GM21526 (cell line): ENCODE data around the gene FBXW11.
"Not testable (repeated sequence)": the region's sequence is repeated elsewhere in the genome, so short reads cannot be mapped to it uniquely, and the experiment has no call there.

ENCODE experiments used
- ATAC-seq: cut with Tn5 transposase; IDR thresholded peaks from one replicate; pipeline ENCODE4 v1.9.1; 2021; ENCODE audit warnings: moderate library complexity; ENCODE audit not compliant: unreplicated experiment, low FRiP score

The FBXW11 gene

DNA sequence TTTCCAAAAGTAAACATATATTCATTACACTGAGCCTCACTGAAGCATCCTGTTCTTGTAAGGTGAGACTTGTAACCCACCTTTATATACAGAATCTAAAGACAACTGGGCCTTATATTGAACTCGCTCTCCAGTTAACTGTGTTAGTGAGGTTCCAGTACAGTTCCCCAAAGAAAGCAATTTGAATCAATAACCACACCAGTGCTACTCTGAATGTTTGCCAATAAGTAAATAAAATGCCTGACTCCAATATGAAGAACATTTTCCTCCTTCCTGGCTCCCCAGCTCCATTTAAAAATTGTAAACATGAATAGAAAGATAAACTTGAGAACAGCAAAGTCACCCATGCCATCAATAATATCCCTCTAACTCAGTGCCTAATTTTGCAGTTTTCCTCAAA, 50.1 kb downstream of the FBXW11 start:
- no peak for ATAC-seq

DNA sequence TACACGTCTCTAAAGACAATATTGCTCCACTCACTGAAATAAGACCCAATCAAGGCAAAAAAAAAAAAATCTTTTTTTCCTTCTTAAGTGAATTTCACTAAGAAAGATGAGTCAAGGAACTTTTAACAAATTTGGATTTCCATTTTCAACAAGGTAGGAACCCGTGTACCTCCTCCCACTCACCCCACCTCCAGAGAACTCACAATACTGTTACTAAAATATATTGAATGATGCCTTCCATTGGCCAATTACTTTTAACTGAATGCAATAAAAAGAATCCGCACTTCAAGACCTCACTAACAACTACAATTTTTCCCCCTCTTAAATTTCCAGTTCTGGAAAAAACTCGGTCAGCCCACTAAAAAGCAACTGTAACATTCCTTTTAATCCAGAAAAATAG, 50.7 kb downstream of the FBXW11 start:
- no peak for ATAC-seq

DNA sequence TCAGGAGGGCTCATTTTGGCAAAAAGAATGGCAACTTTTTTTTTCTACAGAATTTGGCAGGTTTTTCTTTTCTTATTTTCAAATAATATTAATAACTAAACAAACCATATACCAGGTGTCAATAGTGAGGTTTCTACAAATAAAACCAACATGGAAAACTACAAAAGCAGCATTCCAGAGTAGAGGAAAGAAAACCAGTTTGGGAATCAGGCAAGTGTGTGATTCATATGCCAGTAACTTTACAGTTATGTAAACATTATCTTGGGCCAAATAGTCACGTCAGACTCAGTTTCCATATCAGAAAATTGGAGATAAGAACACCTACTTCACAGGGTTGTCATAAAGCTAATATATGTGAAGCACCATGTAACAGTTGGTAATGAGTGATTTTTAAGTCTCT, 51.7 kb downstream of the FBXW11 start:
- ATAC-seq: no peak

DNA sequence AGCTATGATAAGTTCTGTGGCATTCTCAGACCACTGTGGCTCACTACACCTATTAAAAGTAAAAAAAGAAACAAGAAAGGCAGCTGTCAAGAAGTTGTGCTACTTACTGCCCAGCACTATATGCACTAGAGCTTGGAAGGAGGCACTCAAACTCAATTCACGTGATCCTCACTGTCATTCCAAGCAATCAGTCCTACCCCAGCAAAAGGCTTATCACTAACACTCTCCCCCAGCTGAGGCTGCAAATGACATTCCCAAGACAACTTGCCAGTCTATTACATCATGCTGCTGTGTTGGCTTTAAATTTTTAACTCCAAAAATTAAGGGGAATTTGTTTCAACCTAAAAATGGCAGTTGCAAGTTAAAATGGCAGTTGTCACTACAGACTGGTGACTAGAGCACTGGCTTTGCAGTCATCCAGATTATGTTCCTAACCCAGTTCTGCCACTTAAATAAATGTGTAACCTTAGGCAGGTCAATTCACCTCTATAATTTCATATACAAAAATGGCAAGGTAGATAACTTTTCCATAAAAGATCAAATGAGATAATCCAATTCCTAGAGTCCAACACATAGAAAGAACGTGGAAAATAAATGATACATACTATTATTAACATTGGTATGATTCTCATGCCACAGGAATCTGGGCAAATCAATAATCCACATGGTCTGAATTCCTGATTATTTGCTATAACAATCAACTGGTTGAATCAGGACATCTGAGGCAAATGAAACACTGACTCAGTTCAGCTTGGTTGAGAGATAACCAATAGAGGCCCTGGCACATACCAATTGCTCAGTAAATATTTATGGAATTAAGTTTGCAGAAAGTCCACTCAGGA, 52.4 kb downstream of the FBXW11 start:
- no peak for ATAC-seq

DNA sequence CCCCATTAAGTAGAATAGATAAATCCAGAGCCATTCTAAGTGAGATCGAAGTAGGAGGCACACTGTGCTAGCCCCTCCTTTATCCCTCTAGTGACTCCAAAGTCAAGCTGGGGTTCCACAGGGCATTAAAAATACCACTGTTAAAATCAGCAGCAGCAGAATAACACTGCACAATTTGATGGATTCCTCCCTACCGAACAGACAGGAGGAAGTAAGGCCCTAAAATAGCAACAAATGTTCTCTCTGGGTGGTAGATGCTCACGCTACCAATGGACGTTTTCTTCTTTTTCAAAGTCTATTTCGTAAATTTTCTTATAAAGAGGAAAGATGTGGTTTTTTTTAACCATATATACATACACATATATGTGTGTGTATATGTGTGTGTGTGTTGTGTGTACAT, 54.4 kb downstream of the FBXW11 start:
- ATAC-seq: no peak

DNA sequence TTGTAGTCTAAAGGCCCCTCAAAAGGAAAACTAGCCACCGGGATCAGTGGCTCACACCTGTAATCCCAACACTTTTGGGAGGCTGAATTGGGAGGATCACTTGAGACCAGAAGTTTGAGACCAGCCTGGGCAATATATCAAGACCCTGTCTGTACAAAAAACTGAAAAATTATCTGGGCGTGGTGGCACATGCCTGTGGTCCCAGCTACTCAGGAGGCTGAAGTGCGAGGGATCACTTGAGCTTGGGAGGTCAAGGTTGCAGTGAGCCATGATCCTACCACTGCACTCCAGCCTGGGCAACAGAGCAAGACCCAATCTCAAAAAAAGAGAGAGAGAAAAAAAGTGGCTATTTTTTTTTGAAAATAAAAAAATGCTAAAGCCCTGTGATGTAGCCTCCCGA, 55.2 kb downstream of the FBXW11 start:
- no peak for ATAC-seq

DNA sequence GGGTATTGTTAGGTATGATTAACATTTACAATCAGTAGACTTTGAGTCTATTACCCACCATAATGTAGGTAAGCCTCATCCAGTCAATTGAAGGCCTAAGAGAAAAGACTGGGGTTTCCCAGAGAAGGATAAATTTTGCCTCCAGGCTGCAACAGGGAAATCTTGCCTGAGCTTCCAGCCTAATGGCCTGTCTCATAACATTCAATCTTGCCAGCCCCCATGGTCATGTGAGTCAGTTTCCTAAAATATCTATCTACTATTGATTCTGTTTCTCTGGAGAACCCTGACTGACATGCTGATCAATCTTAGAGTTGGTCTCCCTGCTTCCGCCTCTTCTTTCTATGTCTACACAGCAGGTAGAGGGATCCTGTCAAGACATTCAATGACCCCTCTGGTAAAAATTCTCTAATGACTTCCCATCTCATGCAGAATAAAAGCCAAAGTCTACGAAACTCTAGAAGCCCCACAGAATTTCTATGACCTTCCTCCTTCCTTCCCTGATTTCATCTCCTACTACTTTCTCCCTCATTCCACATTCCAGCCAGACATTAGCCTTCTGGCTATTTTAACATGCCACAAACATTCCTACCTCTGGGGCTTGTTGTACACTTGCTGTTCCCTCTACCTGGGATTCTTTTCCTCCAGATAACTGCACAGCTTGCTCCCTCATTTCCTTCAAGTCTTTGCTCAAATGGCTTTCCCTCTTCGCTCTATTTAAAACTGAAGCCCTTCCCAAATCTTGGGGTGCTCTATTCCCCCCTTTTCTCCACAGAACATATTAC, 60.2 kb downstream of the FBXW11 start:
- no peak for ATAC-seq

DNA sequence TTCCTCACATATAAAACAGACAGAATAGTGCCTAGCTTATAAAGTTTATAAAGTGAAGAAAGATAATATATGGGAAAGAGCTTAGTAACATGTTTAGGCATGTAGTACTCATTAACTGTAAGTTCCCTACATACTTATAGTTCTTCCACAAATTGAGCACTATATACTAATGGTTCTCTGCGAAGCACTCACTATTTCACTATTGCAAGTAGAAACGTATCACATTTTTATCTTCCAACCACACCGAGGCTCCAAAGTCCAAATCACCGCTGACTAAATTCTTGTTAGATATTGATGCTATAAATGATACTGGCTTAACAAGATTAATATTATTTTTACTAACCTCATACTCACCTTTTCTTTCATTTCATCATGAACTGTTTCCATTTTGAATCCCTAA, 61.0 kb downstream of the FBXW11 start:
- ATAC-seq: no peak

DNA sequence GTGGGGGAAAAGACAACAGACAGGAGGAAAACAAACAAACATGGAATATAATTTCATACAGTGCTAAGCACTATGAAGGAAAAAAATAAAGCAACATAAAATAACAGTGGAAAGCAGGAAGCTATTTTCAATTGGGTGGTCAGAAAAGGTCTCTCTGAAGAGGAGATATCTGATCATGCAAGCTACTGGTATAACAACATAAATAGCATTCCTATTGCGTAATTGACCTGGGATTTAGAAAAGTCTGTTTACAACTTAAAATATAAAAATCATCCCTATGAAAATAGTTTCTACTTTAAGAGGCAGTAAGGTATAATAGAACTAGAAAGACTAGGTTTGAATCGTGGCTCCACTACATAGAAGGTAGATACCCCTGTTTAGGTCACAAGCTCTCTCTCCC, 61.4 kb downstream of the FBXW11 start:
- ATAC-seq: no peak

DNA sequence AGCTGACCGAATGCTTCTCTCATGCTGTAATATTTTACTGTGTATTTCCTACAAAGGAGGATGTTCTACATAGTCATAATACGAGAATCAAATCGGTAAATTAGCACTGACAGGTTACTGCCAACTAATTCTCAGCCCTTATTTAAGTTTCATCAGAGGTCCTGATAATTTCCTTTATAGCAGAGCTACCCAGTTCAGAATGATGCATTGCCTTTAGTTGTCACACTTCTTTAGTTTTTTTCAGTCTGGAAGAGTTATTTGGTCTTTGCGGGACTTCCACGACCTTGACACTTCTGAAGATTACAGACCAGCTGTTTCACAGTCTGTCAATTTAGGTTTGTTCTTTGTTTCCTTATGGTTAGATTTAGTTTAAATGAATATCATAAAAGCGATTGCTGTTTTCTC, 64.3 kb downstream of the FBXW11 start:
- ATAC-seq: not testable (repeated sequence)

DNA sequence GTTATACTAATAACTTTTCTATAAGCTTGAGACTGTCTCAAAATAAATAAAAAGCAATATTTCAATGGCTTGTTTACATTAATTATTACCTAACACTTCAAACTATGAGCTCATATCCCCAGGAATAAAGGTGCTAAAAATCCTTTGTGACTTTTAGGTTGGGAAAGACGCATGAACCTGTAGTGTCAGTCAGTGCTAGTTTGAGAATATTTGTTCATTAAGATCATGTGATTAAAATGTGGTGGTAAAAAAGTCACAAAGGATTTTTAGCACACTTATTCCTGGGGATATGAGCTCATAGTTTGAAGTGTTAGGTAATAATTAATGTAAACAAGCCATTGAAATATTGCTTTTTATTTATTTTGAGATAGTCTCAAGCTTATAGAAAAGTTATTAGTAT, 64.8 kb downstream of the FBXW11 start:
- not testable (repeated sequence) for ATAC-seq

DNA sequence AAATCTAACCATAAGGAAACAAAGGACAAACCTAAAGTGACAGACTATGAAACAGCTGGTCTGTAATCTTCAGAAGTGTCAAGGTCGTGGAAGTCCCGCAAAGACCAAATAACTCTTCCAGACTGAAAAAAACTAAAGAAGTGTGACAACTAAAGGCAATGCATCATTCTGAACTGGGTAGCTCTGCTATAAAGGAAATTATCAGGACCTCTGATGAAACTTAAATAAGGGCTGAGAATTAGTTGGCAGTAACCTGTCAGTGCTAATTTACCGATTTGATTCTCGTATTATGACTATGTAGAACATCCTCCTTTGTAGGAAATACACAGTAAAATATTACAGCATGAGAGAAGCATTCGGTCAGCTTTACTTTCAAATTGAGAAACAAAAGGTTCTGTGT, 65.2 kb downstream of the FBXW11 start:
- ATAC-seq: not testable (repeated sequence)

DNA sequence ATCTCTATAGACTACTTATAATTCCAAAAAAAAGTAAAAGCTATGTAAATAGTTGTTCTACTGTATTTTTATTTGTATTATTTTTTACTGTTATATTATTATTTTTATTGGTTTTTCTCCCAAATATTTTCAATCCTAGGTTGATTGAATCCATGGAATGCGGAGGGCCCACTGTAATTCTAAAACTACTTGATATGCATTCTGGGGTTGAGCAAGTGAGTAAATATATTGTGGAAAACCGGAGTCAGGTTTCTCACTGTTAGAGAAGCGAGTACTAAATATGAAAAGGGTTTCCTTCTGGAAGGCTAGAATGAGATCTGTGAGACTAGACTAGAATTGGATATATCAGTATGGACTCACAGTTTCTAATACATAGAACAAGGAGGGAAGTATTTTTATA, 66.5 kb downstream of the FBXW11 start:
- no peak for ATAC-seq

DNA sequence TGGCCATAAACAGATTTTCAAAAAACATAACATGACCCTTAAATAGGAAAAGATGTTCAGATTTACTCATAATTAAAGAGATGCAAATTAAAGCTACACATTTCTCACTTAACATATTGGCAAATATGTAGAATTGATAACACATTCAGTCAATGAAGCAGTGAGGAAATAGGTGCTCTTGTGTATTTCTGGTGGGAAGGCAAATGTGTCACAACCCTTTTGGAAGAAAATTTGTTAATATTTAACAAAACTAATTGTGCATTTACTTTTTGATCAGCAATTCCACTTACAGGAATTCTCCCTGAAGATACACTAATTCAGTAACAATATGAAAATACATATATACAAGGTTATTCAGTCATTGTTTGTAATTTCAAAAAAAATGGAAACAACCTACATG, 68.1 kb downstream of the FBXW11 start:
- ATAC-seq: no peak

DNA sequence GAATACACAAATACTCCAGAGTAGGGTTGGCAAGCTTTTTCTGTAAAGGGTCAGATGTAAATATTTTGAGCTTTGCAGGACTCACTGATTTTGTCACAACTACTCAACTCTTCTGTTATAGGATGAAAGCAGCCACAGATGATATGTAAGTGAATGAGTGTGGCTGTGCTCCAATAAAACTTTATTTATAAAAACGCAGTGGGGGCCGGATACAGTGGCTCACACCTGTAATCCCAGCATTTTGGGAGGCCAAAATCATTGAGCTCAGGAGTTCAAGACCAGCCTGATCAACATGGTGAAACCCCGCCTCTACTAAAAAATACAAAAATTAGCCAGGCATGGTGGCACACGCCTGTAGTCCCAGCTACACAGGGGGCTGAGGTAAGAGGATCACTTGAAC, 69.1 kb downstream of the FBXW11 start:
- no peak for ATAC-seq

DNA sequence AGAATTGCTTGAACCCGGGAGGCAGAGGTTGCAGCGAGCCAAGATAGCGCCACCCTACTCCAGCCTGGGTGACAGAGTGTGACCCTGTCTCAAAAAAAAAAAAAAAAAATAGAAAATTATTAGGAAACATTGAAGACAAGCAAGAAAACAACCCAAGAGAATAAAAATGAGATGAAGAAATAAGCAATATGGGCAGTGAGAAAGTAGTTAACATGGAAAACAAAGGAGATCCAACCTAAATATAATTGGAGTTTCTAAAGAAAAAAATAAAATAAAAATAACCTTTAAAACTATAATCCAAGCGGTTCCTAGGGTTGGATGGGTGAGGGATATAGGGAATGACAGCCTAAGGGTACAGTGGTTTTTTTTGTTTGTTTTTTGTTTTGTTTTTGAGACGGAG, 71.9 kb downstream of the FBXW11 start:
- no peak for ATAC-seq

DNA sequence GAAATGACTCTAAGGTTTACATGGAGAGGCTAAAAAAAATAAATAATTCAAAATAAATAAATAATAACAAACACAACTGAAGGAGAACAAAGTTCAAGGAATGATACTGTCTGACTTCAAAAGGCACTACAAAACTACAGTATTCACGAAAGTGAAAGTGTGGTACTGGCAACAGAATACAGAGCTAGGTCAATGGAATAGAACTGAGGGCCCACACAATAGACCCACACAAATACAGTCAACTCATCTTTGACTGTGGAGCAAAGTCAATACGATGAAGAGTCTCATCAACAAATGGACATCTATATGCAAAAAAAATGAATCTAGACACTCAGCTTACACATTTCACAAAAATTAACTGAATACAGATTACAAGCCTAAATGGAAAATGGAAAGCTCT, 75.3 kb downstream of the FBXW11 start:
- ATAC-seq: no peak

DNA sequence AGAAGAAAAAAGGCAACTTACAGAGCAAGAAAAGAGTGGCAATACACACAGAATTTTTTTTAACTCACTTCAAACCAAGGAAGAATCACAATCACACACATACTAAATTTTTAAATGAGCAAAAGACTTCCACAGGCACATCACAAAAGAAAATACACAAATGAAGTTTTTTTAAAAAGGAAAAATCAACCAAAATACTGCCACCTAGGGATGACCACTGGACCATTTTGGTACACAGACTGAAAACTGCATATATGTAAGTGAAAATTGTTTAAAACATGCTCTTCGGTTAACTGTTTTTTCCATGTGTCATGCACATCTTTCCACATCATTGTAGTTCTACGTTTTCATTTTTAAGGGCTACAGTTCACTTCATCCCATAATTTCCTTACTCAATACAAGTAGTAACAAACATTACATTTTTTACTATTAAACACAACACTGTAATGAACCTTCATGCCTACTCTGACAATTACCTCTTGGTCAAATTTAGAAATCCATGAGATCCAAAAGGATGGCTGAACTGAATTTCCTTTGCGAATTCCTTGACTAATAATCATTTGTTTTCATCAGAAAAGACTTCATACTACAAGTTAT, 79.0 kb downstream of the FBXW11 start:
- no peak for ATAC-seq

DNA sequence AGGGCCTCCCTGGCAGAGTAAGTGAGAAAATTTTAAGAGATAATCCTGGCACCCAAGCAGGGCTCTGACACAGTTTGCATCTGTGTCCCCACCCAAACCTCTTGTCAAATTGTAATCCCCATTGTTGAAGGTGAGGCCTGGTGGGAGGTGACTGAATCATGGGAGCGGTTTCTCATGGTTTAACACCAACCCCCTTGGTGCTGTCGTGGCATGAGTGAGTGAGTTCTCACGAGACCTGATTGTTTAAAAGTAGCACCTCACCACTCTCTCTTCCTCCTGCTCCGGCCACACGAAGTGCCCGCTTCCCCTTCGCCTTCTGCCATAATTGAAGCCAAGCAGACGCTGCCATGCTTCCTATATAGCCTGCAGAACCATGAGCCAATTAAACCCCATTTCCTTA, 80.1 kb downstream of the FBXW11 start:
- ATAC-seq: no peak

DNA sequence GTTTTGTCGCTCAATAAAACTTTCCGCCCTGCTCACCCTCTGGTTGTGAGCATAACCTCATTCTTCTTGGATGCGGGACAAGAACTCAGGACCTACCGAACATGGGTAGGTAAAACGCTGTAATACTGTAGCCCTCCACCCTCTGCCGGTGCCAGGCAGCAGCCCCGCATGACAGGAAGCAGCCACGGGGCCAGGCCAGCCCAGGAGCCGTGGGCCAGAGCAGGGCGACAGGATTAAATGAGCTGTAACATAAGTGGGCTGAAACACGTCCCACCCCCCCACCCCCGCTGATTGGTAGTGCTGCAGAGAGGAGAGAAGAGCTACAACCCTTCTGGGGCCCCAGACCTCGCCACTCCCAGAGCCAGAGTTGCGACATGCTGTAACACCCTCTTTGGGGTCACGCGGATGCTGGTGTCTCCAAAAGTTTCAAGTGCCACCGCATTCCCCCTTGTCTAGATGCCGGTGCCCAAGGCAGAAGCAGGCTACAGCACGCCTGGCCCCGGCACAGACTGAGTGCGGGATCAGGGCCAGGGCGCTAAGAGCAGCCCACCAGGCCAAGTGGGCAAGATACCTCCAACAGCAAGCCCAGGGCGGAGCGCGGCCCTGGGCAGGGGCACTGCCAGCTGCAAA, 81.8 kb downstream of the FBXW11 start:
- ATAC-seq: no peak

DNA sequence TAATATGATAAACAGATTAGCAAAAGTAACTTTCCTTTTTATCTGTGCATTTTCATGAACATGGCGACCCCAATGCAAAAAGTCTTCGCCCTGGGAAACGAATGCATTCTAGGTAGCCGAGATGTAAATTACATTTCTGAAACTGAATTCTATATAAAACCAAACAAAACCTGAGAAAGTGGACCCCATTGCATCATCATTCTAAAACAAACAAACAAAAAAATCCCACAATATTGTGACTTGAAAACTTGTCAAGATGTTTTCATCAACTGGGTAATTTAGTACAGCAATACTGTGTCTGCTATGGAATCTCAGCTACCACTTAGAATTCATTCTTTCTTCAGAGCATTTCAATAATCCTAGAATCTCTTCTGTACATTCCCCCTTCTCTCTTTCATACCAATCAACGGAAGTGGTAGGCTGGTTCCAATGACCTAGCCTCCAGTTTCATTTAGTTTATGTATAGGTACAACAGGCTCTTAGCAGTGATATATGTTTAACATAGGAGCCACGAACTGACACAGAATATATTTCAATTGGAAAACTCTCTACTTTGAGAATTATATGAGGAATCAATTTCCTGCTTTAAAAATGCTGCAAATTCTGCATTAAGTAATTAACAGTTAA, 85.6 kb downstream of the FBXW11 start:
- ATAC-seq: no peak
